ENCODE results near the gene DAAM2.

DNA sequence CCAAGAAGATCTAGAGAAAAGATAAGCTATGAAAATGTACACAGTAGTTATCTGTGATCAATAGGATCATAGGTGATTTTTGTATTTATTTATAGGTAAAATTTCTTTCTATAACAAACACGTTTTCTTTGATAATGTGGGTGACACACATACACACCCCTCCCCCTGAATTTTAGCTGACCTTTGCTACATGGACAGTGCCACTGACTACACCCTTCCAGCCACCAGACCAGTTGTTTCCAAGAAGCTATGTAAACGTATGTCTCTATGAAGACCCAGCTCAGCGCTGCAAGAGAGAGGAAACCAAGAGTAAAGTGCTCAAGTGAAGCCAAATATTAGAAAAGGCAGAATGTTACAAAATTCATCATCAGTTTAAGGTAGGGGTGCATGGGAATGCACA lies 125.8 kb downstream of the DAAM2 start:
- TF ChIP-seq, protein P1, sequence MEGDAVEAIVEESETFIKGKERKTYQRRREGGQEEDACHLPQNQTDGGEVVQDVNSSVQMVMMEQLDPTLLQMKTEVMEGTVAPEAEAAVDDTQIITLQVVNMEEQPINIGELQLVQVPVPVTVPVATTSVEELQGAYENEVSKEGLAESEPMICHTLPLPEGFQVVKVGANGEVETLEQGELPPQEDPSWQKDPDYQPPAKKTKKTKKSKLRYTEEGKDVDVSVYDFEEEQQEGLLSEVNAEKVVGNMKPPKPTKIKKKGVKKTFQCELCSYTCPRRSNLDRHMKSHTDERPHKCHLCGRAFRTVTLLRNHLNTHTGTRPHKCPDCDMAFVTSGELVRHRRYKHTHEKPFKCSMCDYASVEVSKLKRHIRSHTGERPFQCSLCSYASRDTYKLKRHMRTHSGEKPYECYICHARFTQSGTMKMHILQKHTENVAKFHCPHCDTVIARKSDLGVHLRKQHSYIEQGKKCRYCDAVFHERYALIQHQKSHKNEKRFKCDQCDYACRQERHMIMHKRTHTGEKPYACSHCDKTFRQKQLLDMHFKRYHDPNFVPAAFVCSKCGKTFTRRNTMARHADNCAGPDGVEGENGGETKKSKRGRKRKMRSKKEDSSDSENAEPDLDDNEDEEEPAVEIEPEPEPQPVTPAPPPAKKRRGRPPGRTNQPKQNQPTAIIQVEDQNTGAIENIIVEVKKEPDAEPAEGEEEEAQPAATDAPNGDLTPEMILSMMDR (IDR thresholded peaks at IDR 0.05), result no peak
- TF ChIP-seq POLR2A (IDR thresholded peaks at IDR 0.05) (no peak), POLR2AphosphoS5 (IDR thresholded peaks at IDR 0.05; ENCODE audit: insufficient read depth in 1 of 2, low read depth in 1 of 2) (no peak)

Data from vagina (tissue), 2 donors.